ENCODE data around the gene DCUN1D3.
A peak's percentile ranks its signal among the peaks of the same experiment; 100 is the strongest.

GRCh38 chr16:20851601-20852000, 48.6 kb downstream of the DCUN1D3 start:
- TF ChIP-seq CTCF (IDR thresholded peaks at IDR 0.05), result peak in 1 of 6 experiments; percentile 10
- TF ChIP-seq POLR2A (IDR thresholded peaks at IDR 0.05), result peak in 1 of 2 donors; percentile 49
